ENCODE measurements around the gene GLCCI1.

- TF ChIP-seq CTCF (IDR thresholded peaks at IDR 0.05) (no peak), POLR2AphosphoS5 (IDR thresholded peaks at IDR 0.05) (no peak), POLR2A (IDR thresholded peaks at IDR 0.05) (no peak)
These were observed 74.4 kb downstream of the GLCCI1 start for GRCh38 chr7:8042796-8043535.
